HepG2 (cell line): Measurements from ENCODE around the gene MCOLN1. TPM values are rescaled to one million over a fixed set of nuclear protein-coding genes. Genes with fewer than 3 reads are reported as not detected.

ENCODE experiments used
- FOSL2 ChIP-seq: sonication (generic); formaldehyde crosslinking; IDR thresholded peaks from 2 replicates; pipeline ENCODE4 v1.4.0; 2020; ENCODE audit warnings: missing genetic modification reagents
- HOXA7 ChIP-seq: sonication (generic); formaldehyde crosslinking; IDR thresholded peaks from 2 replicates; pipeline ENCODE4 v1.8.1; 2022; ENCODE audit warnings: mild to moderate bottlenecking, missing genetic modification reagents, moderate library complexity
- PCBP1 ChIP-seq: fragments of 200-400 bp; formaldehyde crosslinking; IDR thresholded peaks from 2 replicates; pipeline ENCODE4 v1.6.1; 2017; ENCODE audit warnings: mild to moderate bottlenecking, low read depth, low read length, borderline replicate concordance
- POLR2A ChIP-seq, 2 experiments: IDR thresholded peaks; 2 replicates each; pipeline ENCODE4 v1.6.1; 2011; ENCODE audit warnings: low read depth in 2 of 2, low read length in 2 of 2, mild to moderate bottlenecking in 1 of 2, moderate library complexity in 1 of 2; ENCODE audit not compliant: insufficient read depth in 1 of 2
- RBFOX2 ChIP-seq: fragments of 200-400 bp; formaldehyde crosslinking; IDR thresholded peaks from 2 replicates; pipeline ENCODE4 v1.6.1; 2017; ENCODE audit warnings: low read depth, mild to moderate bottlenecking, low read length
- RFXAP ChIP-seq: sonication (generic); formaldehyde crosslinking; IDR thresholded peaks from 2 replicates; pipeline ENCODE4 v1.4.0; 2020; ENCODE audit warnings: missing genetic modification reagents, borderline replicate concordance
- SIX1 ChIP-seq: sonication (generic); formaldehyde crosslinking; IDR thresholded peaks from 2 replicates; pipeline ENCODE4 v1.4.0; 2020; ENCODE audit warnings: missing genetic modification reagents, borderline replicate concordance
- SMAD1 ChIP-seq: sonication (generic); formaldehyde crosslinking; IDR thresholded peaks from 2 replicates; pipeline ENCODE4 v1.4.0; 2020; ENCODE audit warnings: missing genetic modification reagents, low read depth, mild to moderate bottlenecking, borderline replicate concordance
- SMAD9 ChIP-seq: sonication (generic); formaldehyde crosslinking; IDR thresholded peaks from 2 replicates; pipeline ENCODE4 v1.5.1; 2020; ENCODE audit warnings: mild to moderate bottlenecking, missing genetic modification reagents
- SRSF1 ChIP-seq: fragments of 200-400 bp; formaldehyde crosslinking; optimal IDR thresholded peaks from 2 replicates; pipeline ENCODE3; 2017; ENCODE audit warnings: mild to moderate bottlenecking, low read depth, low read length, moderate library complexity
- SYNCRIP ChIP-seq: fragments of 200-400 bp; formaldehyde crosslinking; IDR thresholded peaks from 2 replicates; pipeline ENCODE4 v1.6.1; 2018; ENCODE audit warnings: mild to moderate bottlenecking, low read depth, low read length; ENCODE audit not compliant: insufficient read depth
- ZNF136 ChIP-seq: sonication (generic); formaldehyde crosslinking; IDR thresholded peaks from 2 replicates; pipeline ENCODE4 v1.8.1; 2022; ENCODE audit warnings: low read depth, mild to moderate bottlenecking, moderate library complexity, missing genetic modification reagents
- ZNF562 ChIP-seq: sonication (generic); formaldehyde crosslinking; IDR thresholded peaks from 2 replicates; pipeline ENCODE4 v1.8.0; 2022; ENCODE audit warnings: missing genetic modification reagents, borderline replicate concordance
- ZNF619 ChIP-seq: sonication (generic); formaldehyde crosslinking; IDR thresholded peaks from 2 replicates; pipeline ENCODE4 v1.4.0; 2020; ENCODE audit warnings: mild to moderate bottlenecking, missing genetic modification reagents
- polyA plus RNA-seq, 8 experiments: library from polyadenylated mRNA; depleted of rRNA in 3 of 8; stranded (reverse) in 7 of 8; unstranded in 1 of 8; fragments of >200 nt; fragmentation: Illumina TruSeq in 4 of 8; extraction: Trizol in 4 of 8; gene quantifications; 2 replicates each; pipeline versions ENCODE4 v1.2.1 to v1.2.3, GENCODE V29; 2011 to 2016; ENCODE audit warnings: low read depth in 4 of 8, missing spikeins in 1 of 8, mixed read lengths in 1 of 8; ENCODE audit not compliant: insufficient read depth in 1 of 8
- total RNA-seq, 5 experiments: library from RNA; depleted of rRNA; stranded (reverse); fragments of >200 nt; fragmentation: Illumina TruSeq; extraction: Trizol; gene quantifications; 2 replicates each; pipeline ENCODE4 v1.2.3, GENCODE V29; 2016; ENCODE audit warnings: low read depth in 1 of 5
- TF ChIP-seq, protein P1 (sequence below): sonication (generic); formaldehyde crosslinking; IDR thresholded peaks from 2 replicates; pipeline ENCODE4 v1.4.0; 2020; ENCODE audit warnings: missing genetic modification reagents
- TF ChIP-seq, protein P2 (sequence below): sonication (generic); formaldehyde crosslinking; IDR thresholded peaks from 2 replicates; pipeline ENCODE4 v1.4.0; 2020; ENCODE audit warnings: missing genetic modification reagents, low read depth, mild to moderate bottlenecking, borderline replicate concordance
- TF ChIP-seq, protein P3 (sequence below), 2 experiments: sonication (generic) in 1 of 2; formaldehyde crosslinking in 1 of 2; IDR thresholded peaks; 2 replicates each; pipeline versions ENCODE4 v1.4.0 to v1.6.1; 2018 to 2020; ENCODE audit warnings: missing genetic modification reagents in 2 of 2, borderline replicate concordance in 1 of 2, low read depth in 1 of 2, mild to moderate bottlenecking in 1 of 2, missing biosample characterization in 1 of 2
- TF ChIP-seq, protein P4 (sequence below): sonication (generic); formaldehyde crosslinking; IDR thresholded peaks from 2 replicates; pipeline ENCODE4 v1.5.0; 2020; ENCODE audit warnings: missing genetic modification reagents
- TF ChIP-seq, protein P5 (sequence below): IDR thresholded peaks from 2 replicates; pipeline ENCODE4 v1.6.1; 2018; ENCODE audit warnings: missing genetic modification reagents, mild to moderate bottlenecking, missing compliant biosample characterization
- TF ChIP-seq, protein P6 (sequence below): IDR thresholded peaks from 2 replicates; pipeline ENCODE4 v1.6.1; 2016; ENCODE audit warnings: mild to moderate bottlenecking
- TF ChIP-seq, protein P7 (sequence below): sonication (generic); formaldehyde crosslinking; IDR thresholded peaks from 2 replicates; pipeline ENCODE4 v1.5.0; 2020; ENCODE audit warnings: missing genetic modification reagents

Gene MCOLN1
- total and polyA plus RNA-seq, 2 of the 13 experiments (the other 11 are each of a cell fraction or from before 2014, with no cell fraction given), result 3.4 to 15.7 TPM

DNA sequence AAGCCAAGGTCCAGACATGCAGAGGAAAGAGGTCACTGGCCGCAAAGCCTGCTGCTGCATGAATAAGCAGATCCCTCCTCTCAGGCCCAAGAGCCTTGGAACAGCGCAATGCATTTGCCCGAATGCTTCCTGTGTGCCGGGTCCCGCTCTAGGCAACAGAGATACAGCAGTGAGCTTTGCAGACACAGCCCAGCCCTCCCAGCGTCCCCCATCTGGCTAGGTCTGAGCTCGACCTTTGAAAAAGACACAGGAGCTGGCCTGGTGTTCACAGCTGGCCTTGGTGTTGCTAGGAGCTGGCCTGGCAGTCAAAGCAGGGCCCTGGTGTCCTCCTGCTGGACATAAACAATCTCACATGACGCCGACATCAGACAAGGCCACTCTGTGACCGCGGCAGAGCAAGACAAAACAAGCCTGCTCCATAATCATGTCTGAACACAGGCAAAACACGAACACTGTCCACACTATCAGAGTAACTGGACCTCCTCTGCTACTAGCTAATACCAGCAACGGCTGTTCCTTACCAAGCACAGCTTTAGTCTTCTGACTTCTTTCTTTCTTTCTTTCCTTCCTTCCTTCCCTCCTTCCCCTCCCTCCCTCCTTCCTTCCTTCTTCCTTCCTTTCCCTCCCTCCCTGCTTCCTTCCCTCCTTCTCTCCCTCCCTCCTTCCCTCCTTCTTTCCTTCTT, 27.9 kb upstream of the MCOLN1 start (continued):
- no peak for TF ChIP-seq ZNF136
- TF ChIP-seq, protein P1, sequence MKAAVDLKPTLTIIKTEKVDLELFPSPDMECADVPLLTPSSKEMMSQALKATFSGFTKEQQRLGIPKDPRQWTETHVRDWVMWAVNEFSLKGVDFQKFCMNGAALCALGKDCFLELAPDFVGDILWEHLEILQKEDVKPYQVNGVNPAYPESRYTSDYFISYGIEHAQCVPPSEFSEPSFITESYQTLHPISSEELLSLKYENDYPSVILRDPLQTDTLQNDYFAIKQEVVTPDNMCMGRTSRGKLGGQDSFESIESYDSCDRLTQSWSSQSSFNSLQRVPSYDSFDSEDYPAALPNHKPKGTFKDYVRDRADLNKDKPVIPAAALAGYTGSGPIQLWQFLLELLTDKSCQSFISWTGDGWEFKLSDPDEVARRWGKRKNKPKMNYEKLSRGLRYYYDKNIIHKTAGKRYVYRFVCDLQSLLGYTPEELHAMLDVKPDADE, result no peak
- peak in 1 of 2 experiments; percentile 52; a peak in 2 of 4 replicates for TF ChIP-seq POLR2A (IDR thresholded peaks at IDR 0.05; ENCODE audit: insufficient read depth in 1 of 2, low read depth in 2 of 2, low read length in 2 of 2)
- TF ChIP-seq SRSF1, result no peak
- no peak for TF ChIP-seq RFXAP (CRISPR knock-in tag)
- no peak for TF ChIP-seq ZNF619 (CRISPR knock-in tag)
- TF ChIP-seq, protein P2, sequence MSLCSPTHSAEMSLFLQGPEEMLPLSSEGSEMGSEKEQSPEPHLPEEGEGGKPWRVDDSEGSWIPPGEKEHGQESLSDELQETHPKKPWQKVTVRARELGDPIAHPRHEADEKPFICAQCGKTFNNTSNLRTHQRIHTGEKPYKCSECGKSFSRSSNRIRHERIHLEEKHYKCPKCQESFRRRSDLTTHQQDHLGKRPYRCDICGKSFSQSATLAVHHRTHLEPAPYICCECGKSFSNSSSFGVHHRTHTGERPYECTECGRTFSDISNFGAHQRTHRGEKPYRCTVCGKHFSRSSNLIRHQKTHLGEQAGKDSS (CRISPR knock-in tag), result 0 out of 2 replicates have a peak, but pooled peaks have one; percentile 47
- TF ChIP-seq, protein P3, sequence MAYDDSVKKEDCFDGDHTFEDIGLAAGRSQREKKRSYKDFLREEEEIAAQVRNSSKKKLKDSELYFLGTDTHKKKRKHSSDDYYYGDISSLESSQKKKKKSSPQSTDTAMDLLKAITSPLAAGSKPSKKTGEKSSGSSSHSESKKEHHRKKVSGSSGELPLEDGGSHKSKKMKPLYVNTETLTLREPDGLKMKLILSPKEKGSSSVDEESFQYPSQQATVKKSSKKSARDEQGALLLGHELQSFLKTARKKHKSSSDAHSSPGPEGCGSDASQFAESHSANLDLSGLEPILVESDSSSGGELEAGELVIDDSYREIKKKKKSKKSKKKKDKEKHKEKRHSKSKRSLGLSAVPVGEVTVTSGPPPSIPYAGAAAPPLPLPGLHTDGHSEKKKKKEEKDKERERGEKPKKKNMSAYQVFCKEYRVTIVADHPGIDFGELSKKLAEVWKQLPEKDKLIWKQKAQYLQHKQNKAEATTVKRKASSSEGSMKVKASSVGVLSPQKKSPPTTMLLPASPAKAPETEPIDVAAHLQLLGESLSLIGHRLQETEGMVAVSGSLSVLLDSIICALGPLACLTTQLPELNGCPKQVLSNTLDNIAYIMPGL (CRISPR knock-in tag; IDR thresholded peaks at IDR 0.05; ENCODE audit: borderline replicate concordance in 1 of 2, low read depth in 1 of 2), result peak; percentile 28 to 29; a peak in 1 of 4 replicates
- no peak for TF ChIP-seq SIX1 (CRISPR knock-in tag)
- TF ChIP-seq RBFOX2, result no peak
- no peak for TF ChIP-seq SYNCRIP
- no peak for TF ChIP-seq PCBP1
- no peak for TF ChIP-seq SMAD9 (CRISPR knock-in tag)
- TF ChIP-seq ZNF562 (CRISPR knock-in tag), result no peak
- TF ChIP-seq, protein P4, sequence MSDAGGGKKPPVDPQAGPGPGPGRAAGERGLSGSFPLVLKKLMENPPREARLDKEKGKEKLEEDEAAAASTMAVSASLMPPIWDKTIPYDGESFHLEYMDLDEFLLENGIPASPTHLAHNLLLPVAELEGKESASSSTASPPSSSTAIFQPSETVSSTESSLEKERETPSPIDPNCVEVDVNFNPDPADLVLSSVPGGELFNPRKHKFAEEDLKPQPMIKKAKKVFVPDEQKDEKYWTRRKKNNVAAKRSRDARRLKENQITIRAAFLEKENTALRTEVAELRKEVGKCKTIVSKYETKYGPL (CRISPR knock-in tag), result no peak
- TF ChIP-seq HOXA7 (CRISPR knock-in tag), result no peak
- TF ChIP-seq FOSL2, result no peak
- TF ChIP-seq, protein P5, sequence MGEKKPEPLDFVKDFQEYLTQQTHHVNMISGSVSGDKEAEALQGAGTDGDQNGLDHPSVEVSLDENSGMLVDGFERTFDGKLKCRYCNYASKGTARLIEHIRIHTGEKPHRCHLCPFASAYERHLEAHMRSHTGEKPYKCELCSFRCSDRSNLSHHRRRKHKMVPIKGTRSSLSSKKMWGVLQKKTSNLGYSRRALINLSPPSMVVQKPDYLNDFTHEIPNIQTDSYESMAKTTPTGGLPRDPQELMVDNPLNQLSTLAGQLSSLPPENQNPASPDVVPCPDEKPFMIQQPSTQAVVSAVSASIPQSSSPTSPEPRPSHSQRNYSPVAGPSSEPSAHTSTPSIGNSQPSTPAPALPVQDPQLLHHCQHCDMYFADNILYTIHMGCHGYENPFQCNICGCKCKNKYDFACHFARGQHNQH (CRISPR knock-in tag), result peak; percentile 59; the same call in 1 of the 2 replicates
- TF ChIP-seq, protein P6, sequence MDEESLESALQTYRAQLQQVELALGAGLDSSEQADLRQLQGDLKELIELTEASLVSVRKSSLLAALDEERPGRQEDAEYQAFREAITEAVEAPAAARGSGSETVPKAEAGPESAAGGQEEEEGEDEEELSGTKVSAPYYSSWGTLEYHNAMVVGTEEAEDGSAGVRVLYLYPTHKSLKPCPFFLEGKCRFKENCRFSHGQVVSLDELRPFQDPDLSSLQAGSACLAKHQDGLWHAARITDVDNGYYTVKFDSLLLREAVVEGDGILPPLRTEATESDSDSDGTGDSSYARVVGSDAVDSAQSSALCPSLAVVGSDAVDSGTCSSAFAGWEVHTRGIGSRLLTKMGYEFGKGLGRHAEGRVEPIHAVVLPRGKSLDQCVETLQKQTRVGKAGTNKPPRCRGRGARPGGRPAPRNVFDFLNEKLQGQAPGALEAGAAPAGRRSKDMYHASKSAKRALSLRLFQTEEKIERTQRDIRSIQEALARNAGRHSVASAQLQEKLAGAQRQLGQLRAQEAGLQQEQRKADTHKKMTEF (CRISPR knock-in tag), result peak; percentile 63
- TF ChIP-seq SMAD1 (CRISPR knock-in tag), result 0 out of 2 replicates have a peak, but pooled peaks have one; percentile 52
- TF ChIP-seq, protein P7, sequence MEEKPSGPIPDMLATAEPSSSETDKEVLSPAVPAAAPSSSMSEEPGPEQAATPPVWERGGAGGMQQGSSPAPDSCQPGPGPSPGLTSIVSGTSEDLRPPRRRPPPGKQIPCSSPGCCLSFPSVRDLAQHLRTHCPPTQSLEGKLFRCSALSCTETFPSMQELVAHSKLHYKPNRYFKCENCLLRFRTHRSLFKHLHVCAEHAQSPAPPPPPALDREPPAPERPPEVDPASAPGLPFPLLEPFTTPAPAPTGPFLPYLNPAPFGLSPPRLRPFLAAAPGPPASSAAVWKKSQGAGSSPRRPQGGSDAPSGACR, result 0 out of 2 replicates have a peak, but pooled peaks have one; percentile 20
